ENCODE results near the gene SAYSD1.

Gene SAYSD1

DNA sequence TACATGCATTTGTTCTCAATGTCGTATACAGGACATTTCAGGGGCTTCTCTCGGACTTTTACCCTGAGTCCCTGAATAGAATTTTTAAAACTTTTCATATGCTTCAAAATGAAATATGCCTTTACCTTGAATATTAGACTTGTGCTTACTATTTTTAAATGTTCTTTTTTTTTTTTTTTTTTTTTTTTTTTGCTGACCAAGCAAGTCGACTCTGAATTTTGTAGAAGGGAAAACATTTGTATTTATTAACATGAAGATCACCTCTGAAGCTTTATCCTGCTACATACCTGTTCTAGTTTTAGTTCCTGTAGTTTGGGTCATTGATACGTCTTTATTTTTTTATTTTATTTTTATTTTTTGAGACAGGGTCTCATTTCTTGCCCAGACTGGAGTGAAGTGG, 39.7 kb upstream of the SAYSD1 start:
- H3K36me3 ChIP-seq (ENCODE audit: insufficient read depth, low read length), result no peaks in the 10 kb centered on the region
- H3K4me1 ChIP-seq (ENCODE audit: insufficient read depth, low read length, poor library complexity, severe bottlenecking), result peaks cover 40% of the 10 kb centered on the region
- no peaks in the 10 kb centered on the region for H3K9me3 ChIP-seq (ENCODE audit: insufficient read depth, low read depth, low read length)
- peaks cover 8% of the 10 kb centered on the region; the same call in 1 of the 2 replicates for H3F3A ChIP-seq (ENCODE audit: low read depth)
- no peaks in the 10 kb centered on the region for H3K79me2 ChIP-seq (ENCODE audit: insufficient read depth, low read length)
- no peaks in the 10 kb centered on the region for H3K9me2 ChIP-seq (replicated peaks; ENCODE audit: low read depth, low read length)
- no peak overlapping the region for H3K9ac ChIP-seq (ENCODE audit: low read depth, low read length, poor library complexity, severe bottlenecking)
- H3K4me2 ChIP-seq (ENCODE audit: low read depth, low read length, poor library complexity, severe bottlenecking), result no peak overlapping the region
- H3K4me3 ChIP-seq (ENCODE audit: low read length, poor library complexity, severe bottlenecking), result no peak overlapping the region
- H2AFZ ChIP-seq (ENCODE audit: low read length), result no peak overlapping the region
- TF ChIP-seq EZH2phosphoT487 (IDR thresholded peaks at IDR 0.05; ENCODE audit: borderline replicate concordance), result no peak
- TF ChIP-seq, protein P1, sequence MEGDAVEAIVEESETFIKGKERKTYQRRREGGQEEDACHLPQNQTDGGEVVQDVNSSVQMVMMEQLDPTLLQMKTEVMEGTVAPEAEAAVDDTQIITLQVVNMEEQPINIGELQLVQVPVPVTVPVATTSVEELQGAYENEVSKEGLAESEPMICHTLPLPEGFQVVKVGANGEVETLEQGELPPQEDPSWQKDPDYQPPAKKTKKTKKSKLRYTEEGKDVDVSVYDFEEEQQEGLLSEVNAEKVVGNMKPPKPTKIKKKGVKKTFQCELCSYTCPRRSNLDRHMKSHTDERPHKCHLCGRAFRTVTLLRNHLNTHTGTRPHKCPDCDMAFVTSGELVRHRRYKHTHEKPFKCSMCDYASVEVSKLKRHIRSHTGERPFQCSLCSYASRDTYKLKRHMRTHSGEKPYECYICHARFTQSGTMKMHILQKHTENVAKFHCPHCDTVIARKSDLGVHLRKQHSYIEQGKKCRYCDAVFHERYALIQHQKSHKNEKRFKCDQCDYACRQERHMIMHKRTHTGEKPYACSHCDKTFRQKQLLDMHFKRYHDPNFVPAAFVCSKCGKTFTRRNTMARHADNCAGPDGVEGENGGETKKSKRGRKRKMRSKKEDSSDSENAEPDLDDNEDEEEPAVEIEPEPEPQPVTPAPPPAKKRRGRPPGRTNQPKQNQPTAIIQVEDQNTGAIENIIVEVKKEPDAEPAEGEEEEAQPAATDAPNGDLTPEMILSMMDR (conservative IDR thresholded peaks at IDR 0.05; ENCODE audit: low read length), result no peak
- no peaks in the 10 kb centered on the region for H3K27me3 ChIP-seq (ENCODE audit: insufficient read depth, low read length, poor library complexity, severe bottlenecking)
- H4K20me1 ChIP-seq (ENCODE audit: insufficient read depth, low read length, poor library complexity, severe bottlenecking), result no peaks in the 10 kb centered on the region

DNA sequence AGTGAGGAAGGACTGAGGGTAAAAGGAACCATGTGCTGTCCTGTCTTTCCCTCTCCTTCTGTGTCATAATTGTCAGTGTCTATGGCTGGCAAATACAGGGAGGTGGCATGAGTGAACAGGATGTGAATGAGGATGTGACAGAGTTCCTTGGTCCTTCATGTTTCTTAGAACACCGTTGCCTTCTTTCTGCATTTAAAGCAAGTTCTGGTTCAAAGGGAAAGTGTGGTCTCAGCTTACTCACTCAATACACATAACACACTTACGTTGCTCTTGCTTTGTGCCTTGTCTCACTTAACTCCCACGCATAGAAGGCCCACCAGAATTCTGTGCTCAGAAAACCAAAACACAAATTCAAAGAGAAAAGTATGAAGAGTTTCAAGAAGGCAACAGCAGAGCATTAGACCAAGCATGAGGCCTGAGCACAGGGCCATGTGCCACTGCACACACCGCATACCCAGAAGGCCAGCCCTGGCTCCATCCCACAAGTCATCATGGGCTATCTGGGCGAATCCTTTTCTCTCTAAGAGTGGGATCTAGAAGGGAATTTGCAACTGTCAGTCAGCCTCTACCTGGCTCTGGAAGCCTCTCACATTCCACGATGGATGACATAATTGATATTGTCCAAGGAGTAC, 38.9 kb upstream of the SAYSD1 start:
- Histone ChIP-seq H3K9me2 (replicated peaks; ENCODE audit: low read depth, low read length) (no peaks in the 10 kb centered on the region), H3K27me3 (ENCODE audit: insufficient read depth, low read length, poor library complexity, severe bottlenecking) (no peaks in the 10 kb centered on the region), H3K4me3 (ENCODE audit: low read length, poor library complexity, severe bottlenecking) (no peak overlapping the region), H3K79me2 (ENCODE audit: insufficient read depth, low read length) (no peaks in the 10 kb centered on the region), H3K4me1 (ENCODE audit: insufficient read depth, low read length, poor library complexity, severe bottlenecking) (peaks cover 40% of the 10 kb centered on the region), H3K9ac (ENCODE audit: low read depth, low read length, poor library complexity, severe bottlenecking) (no peak overlapping the region), H3K36me3 (ENCODE audit: insufficient read depth, low read length) (no peaks in the 10 kb centered on the region), H3F3A (ENCODE audit: low read depth) (peaks cover 8% of the 10 kb centered on the region; the same call in 1 of the 2 replicates), H3K4me2 (ENCODE audit: low read depth, low read length, poor library complexity, severe bottlenecking) (no peak overlapping the region), H3K9me3 (ENCODE audit: insufficient read depth, low read depth, low read length) (no peaks in the 10 kb centered on the region), H2AFZ (ENCODE audit: low read length) (no peak overlapping the region), H4K20me1 (ENCODE audit: insufficient read depth, low read length, poor library complexity, severe bottlenecking) (no peaks in the 10 kb centered on the region)
- TF ChIP-seq, protein P1 (conservative IDR thresholded peaks at IDR 0.05; ENCODE audit: low read length), result no peak
- TF ChIP-seq EZH2phosphoT487 (IDR thresholded peaks at IDR 0.05; ENCODE audit: borderline replicate concordance), result no peak

DNA sequence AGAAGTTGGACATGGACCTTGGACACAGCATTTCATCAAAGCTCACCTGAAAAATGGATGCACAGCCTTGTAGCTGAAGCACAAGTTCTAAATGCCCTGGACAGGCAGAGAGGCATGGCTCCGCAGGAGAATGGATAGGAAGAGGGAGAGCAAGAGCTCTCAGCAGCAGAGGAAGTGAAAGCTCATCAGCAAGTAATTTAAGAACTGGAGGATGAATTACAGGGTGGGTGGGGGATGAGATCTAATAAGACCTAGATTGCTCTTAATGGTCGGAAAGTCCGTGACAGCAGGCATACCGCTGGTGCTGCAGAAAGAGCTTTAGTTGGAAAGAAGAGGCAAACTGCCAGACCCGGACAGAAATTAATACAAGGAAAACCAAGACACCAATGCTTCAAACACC, 37.3 kb upstream of the SAYSD1 start:
- Histone ChIP-seq H3K9ac (ENCODE audit: low read depth, low read length, poor library complexity, severe bottlenecking) (no peak overlapping the region), H2AFZ (ENCODE audit: low read length) (no peak overlapping the region), H3K79me2 (ENCODE audit: insufficient read depth, low read length) (no peaks in the 10 kb centered on the region), H3K4me3 (ENCODE audit: low read length, poor library complexity, severe bottlenecking) (no peak overlapping the region), H3K4me2 (ENCODE audit: low read depth, low read length, poor library complexity, severe bottlenecking) (peak overlapping the region; percentile 29), H3F3A (ENCODE audit: low read depth) (peaks cover 8% of the 10 kb centered on the region; the same call in 1 of the 2 replicates), H3K9me3 (ENCODE audit: insufficient read depth, low read depth, low read length) (no peaks in the 10 kb centered on the region), H3K4me1 (ENCODE audit: insufficient read depth, low read length, poor library complexity, severe bottlenecking) (peaks cover 40% of the 10 kb centered on the region), H3K36me3 (ENCODE audit: insufficient read depth, low read length) (no peaks in the 10 kb centered on the region), H4K20me1 (ENCODE audit: insufficient read depth, low read length, poor library complexity, severe bottlenecking) (no peaks in the 10 kb centered on the region), H3K9me2 (replicated peaks; ENCODE audit: low read depth, low read length) (no peaks in the 10 kb centered on the region), H3K27me3 (ENCODE audit: insufficient read depth, low read length, poor library complexity, severe bottlenecking) (no peaks in the 10 kb centered on the region)
- TF ChIP-seq, protein P1 (conservative IDR thresholded peaks at IDR 0.05; ENCODE audit: low read length), result no peak
- TF ChIP-seq EZH2phosphoT487 (IDR thresholded peaks at IDR 0.05; ENCODE audit: borderline replicate concordance), result no peak
